ENCODE measurements around the gene WLS.

WLS gene

DNA sequence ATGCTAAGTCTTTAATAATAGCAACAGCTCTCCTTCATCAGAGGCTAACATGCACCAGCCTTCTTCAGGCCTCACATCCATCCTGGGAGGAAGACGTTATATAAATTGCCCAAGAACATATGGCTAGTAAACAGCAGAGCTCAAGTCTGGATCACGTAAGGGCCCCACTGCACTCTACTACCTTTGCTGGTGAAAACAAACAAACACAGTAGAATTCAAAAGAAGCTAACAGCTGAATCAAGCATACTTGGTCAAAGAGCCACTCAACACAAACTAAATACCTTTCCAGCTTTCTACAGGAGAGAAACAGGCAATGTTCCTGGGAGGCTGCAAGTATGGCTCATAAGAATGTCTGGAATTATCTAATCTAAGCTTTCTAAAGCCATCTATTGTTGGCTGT, 66.0 kb downstream of the WLS start:
- no peak for ATAC-seq
- TF ChIP-seq SNAI2 (CRISPR knock-in tag; IDR thresholded peaks at IDR 0.05) (no peak), OSR1 (CRISPR knock-in tag; IDR thresholded peaks at IDR 0.05) (no peak), PATZ1 (CRISPR knock-in tag; IDR thresholded peaks at IDR 0.05; ENCODE audit: borderline replicate concordance) (no peak), PPARA (CRISPR knock-in tag; IDR thresholded peaks at IDR 0.05; ENCODE audit: borderline replicate concordance) (no peak), ZFP3 (CRISPR knock-in tag; IDR thresholded peaks at IDR 0.05) (no peak), ZFP30 (CRISPR knock-in tag; IDR thresholded peaks at IDR 0.05) (no peak), TCF4 (CRISPR knock-in tag; IDR thresholded peaks at IDR 0.05; ENCODE audit: borderline replicate concordance) (no peak)

GRCh38 chr1:68165665-68166064, 66.7 kb downstream of the WLS start:
- no peak for ATAC-seq
- TF ChIP-seq ZNF8 (CRISPR knock-in tag; IDR thresholded peaks at IDR 0.05): no peak
- TF ChIP-seq OSR1 (CRISPR knock-in tag; IDR thresholded peaks at IDR 0.05): no peak
- TF ChIP-seq, protein P1, sequence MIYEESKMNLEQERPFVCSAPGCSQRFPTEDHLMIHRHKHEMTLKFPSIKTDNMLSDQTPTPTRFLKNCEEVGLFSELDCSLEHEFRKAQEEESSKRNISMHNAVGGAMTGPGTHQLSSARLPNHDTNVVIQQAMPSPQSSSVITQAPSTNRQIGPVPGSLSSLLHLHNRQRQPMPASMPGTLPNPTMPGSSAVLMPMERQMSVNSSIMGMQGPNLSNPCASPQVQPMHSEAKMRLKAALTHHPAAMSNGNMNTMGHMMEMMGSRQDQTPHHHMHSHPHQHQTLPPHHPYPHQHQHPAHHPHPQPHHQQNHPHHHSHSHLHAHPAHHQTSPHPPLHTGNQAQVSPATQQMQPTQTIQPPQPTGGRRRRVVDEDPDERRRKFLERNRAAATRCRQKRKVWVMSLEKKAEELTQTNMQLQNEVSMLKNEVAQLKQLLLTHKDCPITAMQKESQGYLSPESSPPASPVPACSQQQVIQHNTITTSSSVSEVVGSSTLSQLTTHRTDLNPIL (CRISPR knock-in tag; IDR thresholded peaks at IDR 0.05; ENCODE audit: low read depth): no peak
- TF ChIP-seq TCF4 (CRISPR knock-in tag; IDR thresholded peaks at IDR 0.05; ENCODE audit: borderline replicate concordance): no peak
- TF ChIP-seq TSHZ2 (CRISPR knock-in tag; IDR thresholded peaks at IDR 0.05): no peak
- no peak for TF ChIP-seq ZNF565 (CRISPR knock-in tag; conservative IDR thresholded peaks at IDR 0.05; ENCODE audit: low read depth)
- no peak for TF ChIP-seq ZFP30 (CRISPR knock-in tag; IDR thresholded peaks at IDR 0.05)
- no peak for TF ChIP-seq BACH2 (CRISPR knock-in tag; IDR thresholded peaks at IDR 0.05; ENCODE audit: borderline replicate concordance)
- TF ChIP-seq ZC3H10 (CRISPR knock-in tag; IDR thresholded peaks at IDR 0.05): no peak
- TF ChIP-seq GLIS3 (CRISPR knock-in tag; IDR thresholded peaks at IDR 0.05): no peak
- no peak for TF ChIP-seq ESRRG (CRISPR knock-in tag; IDR thresholded peaks at IDR 0.05)
- no peak for TF ChIP-seq CSDC2 (CRISPR knock-in tag; IDR thresholded peaks at IDR 0.05)

- no peak for ATAC-seq
- TF ChIP-seq GLIS3 (CRISPR knock-in tag; IDR thresholded peaks at IDR 0.05): no peak
- TF ChIP-seq SNAI2 (CRISPR knock-in tag; IDR thresholded peaks at IDR 0.05): no peak
- TF ChIP-seq, protein P1 (CRISPR knock-in tag; IDR thresholded peaks at IDR 0.05; ENCODE audit: low read depth): no peak
- TF ChIP-seq TOX (CRISPR knock-in tag; IDR thresholded peaks at IDR 0.05; ENCODE audit: borderline replicate concordance): no peak
- TF ChIP-seq ZNF565 (CRISPR knock-in tag; conservative IDR thresholded peaks at IDR 0.05; ENCODE audit: low read depth): no peak
- no peak for TF ChIP-seq PPARA (CRISPR knock-in tag; IDR thresholded peaks at IDR 0.05; ENCODE audit: borderline replicate concordance)
Measured at GRCh38 chr1:68164918-68165317, 67.4 kb downstream of the WLS start.

- no peak for ATAC-seq
- TF ChIP-seq ARNTL (CRISPR knock-in tag; IDR thresholded peaks at IDR 0.05; ENCODE audit: borderline replicate concordance, low read depth) (no peak), GLIS3 (CRISPR knock-in tag; IDR thresholded peaks at IDR 0.05) (no peak), POU6F1 (CRISPR knock-in tag; IDR thresholded peaks at IDR 0.05; ENCODE audit: borderline replicate concordance, low read depth) (no peak), ISL1 (CRISPR knock-in tag; IDR thresholded peaks at IDR 0.05) (no peak), ZC3H10 (CRISPR knock-in tag; IDR thresholded peaks at IDR 0.05) (no peak), ZFP30 (CRISPR knock-in tag; IDR thresholded peaks at IDR 0.05) (no peak), TSHZ2 (CRISPR knock-in tag; IDR thresholded peaks at IDR 0.05) (no peak)
Measured at GRCh38 chr1:68163220-68163619, 69.1 kb downstream of the WLS start.
